Measurements from ENCODE around the gene BLVRB. TPM values are rescaled to one million over a fixed set of nuclear protein-coding genes. Genes with fewer than 3 reads are reported as not detected.
"Not testable (repeated sequence)": the region's sequence is repeated elsewhere in the genome, so short reads cannot be mapped to it uniquely, and the experiment has no call there.

Gene BLVRB
- total RNA-seq, 1 experiment from 2014 or later = 35.1 TPM

DNA sequence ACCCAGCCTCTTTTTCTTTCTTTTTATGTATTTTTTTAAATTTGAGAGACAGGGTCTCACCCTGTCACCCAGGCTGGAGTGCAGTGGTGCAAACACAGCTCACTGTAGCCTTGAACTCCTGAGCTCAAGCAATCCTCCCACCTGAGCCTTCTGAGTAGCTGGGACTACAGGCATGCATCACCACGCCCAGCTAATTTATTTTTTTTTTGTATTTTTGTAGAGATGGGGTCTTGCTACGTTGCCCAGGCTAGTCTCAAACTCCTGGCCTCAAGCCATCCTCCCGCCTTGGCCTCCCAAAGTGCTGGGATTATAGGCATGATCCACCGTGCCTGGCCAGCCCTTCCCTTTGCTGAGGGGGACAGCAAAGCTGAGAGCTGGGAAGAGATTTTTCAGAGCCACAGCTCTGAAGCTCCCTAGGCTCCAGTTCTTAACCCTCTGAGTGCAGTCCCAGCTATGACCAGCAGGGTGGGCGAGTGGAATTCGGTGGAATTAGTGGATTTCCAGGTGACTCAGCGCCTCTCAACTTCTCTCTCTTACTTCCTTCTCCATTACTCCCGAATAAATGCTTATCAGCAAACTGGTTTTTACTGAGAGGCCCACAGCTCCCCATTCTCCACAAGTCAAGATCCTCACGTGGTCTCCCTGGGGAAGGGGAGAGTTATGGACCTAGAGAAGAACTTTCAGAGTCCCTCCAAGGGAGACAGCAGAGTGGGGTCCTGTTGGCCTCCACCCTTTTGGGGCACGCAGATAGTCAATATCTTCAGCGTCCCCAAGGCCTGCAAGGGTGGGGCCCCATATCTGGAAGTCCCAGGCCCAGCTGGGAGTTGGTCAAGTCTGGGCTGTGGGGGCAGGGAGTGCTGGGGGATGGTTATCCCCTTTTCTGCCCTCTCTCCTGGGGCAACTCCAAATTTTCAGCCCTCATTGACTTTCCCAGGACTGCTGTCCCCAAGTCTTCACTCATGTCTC lies 1.2 kb downstream of the BLVRB start (continued):
- no peak for TF ChIP-seq CBFB (CRISPR knock-in tag; IDR thresholded peaks at IDR 0.05; ENCODE audit: low read depth)

DNA sequence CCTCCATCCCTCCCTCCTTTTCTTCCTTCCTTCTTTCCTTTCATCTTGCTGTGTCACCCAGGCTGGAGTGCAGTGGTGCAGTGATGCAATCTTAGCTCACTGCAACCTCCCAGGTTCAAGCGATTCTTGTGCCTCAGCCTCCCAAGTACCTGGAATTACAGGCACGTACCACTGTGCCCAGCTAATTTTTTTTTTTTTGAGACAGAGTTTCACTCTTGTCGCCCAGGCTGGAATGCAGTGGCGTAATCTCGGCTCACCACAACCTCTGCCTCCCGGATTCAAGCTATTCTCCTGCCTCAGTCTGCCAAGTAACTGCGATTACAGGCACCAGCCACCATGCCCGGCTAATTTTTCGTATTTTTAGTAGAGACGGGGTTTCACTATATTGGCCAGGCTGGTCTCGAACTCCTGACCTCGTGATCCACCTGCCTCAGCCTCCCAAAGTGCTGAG lies 1.9 kb downstream of the BLVRB start:
- not testable (repeated sequence) for H3K36me3 Mint-ChIP-seq; H3K9me3 Mint-ChIP-seq; H3K27ac Mint-ChIP-seq; ATAC-seq; DNase-seq (ENCODE audit: low spot score); H3K4me3 Mint-ChIP-seq
- CTCF ChIA-PET = interaction anchor here (0.5 to 4.7 kb wide), 55 partner anchors 9 to 323 kb away, joined by 3 to 57 read pairs (median 5); partner anchors contain the start of genes C19orf47, LTBP4, PLD3 and SERTAD1
- Mint-ChIP-seq H3K4me1 (peaks cover 16% of the 10 kb centered on the region), H3K27me3 (ENCODE audit: low read depth) (peaks cover 27% of the 10 kb centered on the region)
- POLR2A ChIA-PET = interaction anchor here (0.6 to 1.9 kb wide), 3 partner anchors 12 to 24 kb away, joined by 4 to 12 read pairs (median 6); partner anchors contain the start of gene SERTAD3

DNA sequence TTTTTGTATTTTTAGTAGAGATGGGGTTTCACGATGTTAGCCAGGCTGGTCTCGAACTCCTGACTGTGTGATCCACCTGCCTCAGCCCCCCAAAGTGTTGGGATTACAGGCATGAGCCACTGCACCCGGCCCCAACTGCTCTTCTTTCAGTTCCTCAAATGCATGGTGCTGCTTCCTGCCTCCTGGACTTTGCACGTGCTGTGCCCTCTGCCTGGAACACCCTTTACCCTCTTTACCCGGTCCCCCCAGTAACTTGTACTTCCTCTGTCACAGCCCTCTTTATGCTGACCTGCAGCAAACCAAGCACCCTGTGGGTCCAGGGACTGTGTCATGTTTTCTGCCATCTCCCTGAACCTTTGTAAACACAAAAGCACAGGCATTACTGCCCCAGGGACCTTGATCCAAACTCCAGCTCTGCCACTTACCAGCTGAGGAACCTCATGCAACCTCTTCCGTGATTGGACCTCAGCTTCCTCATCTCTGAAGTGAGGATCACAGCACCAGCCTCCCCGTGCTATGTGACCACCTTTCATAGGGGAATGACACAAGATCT lies 3.8 kb downstream of the BLVRB start:
- Mint-ChIP-seq H3K27ac (no peak overlapping the region), H3K27me3 (ENCODE audit: low read depth) (peaks cover 12% of the 10 kb centered on the region), H3K36me3 (0 out of 2 replicates have a peak, but pooled peaks cover 2% of the 10 kb centered on the region), H3K4me1 (peaks cover 16% of the 10 kb centered on the region), H3K4me3 (no peak overlapping the region), H3K9me3 (no peaks in the 10 kb centered on the region)
- no peak for DNase-seq (ENCODE audit: low spot score)
- no peak for ATAC-seq
- TF ChIP-seq, protein P1, sequence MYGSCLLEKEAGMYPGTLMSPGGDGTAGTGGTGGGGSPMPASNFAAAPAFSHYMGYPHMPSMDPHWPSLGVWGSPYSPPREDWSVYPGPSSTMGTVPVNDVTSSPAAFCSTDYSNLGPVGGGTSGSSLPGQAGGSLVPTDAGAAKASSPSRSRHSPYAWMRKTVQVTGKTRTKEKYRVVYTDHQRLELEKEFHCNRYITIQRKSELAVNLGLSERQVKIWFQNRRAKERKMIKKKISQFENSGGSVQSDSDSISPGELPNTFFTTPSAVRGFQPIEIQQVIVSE (CRISPR knock-in tag; IDR thresholded peaks at IDR 0.05; ENCODE audit: borderline replicate concordance) = no peak
- TF ChIP-seq ATF1 (CRISPR knock-in tag; IDR thresholded peaks at IDR 0.05) = no peak
- TF ChIP-seq, protein P2, sequence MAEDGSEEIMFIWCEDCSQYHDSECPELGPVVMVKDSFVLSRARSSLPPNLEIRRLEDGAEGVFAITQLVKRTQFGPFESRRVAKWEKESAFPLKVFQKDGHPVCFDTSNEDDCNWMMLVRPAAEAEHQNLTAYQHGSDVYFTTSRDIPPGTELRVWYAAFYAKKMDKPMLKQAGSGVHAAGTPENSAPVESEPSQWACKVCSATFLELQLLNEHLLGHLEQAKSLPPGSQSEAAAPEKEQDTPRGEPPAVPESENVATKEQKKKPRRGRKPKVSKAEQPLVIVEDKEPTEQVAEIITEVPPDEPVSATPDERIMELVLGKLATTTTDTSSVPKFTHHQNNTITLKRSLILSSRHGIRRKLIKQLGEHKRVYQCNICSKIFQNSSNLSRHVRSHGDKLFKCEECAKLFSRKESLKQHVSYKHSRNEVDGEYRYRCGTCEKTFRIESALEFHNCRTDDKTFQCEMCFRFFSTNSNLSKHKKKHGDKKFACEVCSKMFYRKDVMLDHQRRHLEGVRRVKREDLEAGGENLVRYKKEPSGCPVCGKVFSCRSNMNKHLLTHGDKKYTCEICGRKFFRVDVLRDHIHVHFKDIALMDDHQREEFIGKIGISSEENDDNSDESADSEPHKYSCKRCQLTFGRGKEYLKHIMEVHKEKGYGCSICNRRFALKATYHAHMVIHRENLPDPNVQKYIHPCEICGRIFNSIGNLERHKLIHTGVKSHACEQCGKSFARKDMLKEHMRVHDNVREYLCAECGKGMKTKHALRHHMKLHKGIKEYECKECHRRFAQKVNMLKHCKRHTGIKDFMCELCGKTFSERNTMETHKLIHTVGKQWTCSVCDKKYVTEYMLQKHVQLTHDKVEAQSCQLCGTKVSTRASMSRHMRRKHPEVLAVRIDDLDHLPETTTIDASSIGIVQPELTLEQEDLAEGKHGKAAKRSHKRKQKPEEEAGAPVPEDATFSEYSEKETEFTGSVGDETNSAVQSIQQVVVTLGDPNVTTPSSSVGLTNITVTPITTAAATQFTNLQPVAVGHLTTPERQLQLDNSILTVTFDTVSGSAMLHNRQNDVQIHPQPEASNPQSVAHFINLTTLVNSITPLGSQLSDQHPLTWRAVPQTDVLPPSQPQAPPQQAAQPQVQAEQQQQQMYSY (CRISPR knock-in tag; IDR thresholded peaks at IDR 0.05) = no peak
- TF ChIP-seq ZNF138 (CRISPR knock-in tag; conservative IDR thresholded peaks at IDR 0.05) = no peak
- no peak for TF ChIP-seq NR3C1 (CRISPR knock-in tag; conservative IDR thresholded peaks at IDR 0.05; ENCODE audit: low read depth)
- TF ChIP-seq NFE2L1 (CRISPR knock-in tag; IDR thresholded peaks at IDR 0.05) = no peak
- no peak for TF ChIP-seq IRF2 (CRISPR knock-in tag; IDR thresholded peaks at IDR 0.05; ENCODE audit: borderline replicate concordance, low read depth)
- TF ChIP-seq, protein P3, sequence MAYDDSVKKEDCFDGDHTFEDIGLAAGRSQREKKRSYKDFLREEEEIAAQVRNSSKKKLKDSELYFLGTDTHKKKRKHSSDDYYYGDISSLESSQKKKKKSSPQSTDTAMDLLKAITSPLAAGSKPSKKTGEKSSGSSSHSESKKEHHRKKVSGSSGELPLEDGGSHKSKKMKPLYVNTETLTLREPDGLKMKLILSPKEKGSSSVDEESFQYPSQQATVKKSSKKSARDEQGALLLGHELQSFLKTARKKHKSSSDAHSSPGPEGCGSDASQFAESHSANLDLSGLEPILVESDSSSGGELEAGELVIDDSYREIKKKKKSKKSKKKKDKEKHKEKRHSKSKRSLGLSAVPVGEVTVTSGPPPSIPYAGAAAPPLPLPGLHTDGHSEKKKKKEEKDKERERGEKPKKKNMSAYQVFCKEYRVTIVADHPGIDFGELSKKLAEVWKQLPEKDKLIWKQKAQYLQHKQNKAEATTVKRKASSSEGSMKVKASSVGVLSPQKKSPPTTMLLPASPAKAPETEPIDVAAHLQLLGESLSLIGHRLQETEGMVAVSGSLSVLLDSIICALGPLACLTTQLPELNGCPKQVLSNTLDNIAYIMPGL (CRISPR knock-in tag; IDR thresholded peaks at IDR 0.05) = no peak
- TF ChIP-seq RORB (CRISPR knock-in tag; IDR thresholded peaks at IDR 0.05) = no peak
- TF ChIP-seq ELF4 (CRISPR knock-in tag; IDR thresholded peaks at IDR 0.05; ENCODE audit: low read depth) = no peak
- no peak for TF ChIP-seq OVOL2 (CRISPR knock-in tag; IDR thresholded peaks at IDR 0.05; ENCODE audit: borderline replicate concordance)
- no peak for TF ChIP-seq EMX1 (CRISPR knock-in tag; IDR thresholded peaks at IDR 0.05)
- no peak for TF ChIP-seq NR1H2 (CRISPR knock-in tag; IDR thresholded peaks at IDR 0.05)
- ChIA-PET POLR2A (no interaction called here), CTCF (interaction anchor here (1.0 to 4.7 kb wide), 3 partner anchors 8 to 41 kb away, joined by 4 to 57 read pairs (median 7); no protein-coding TSS in a partner anchor)
